K562 (cell line): Measurements from ENCODE around the gene TMEM120A. TPM values are rescaled to one million over a fixed set of nuclear protein-coding genes. Genes with fewer than 3 reads are reported as not detected.

Experiments
- ARID3B ChIP-seq: fragments of 250-450 bp; sonication (Bioruptor Pico); IDR thresholded peaks from 2 replicates; pipeline ENCODE4 v1.4.0; 2020; ENCODE audit warnings: borderline replicate concordance
- ATF1 ChIP-seq, 2 experiments: fragments of 450-650 bp in 1 of 2; IDR thresholded peaks; 2 replicates each; pipeline ENCODE4 v1.6.1; 2016; ENCODE audit warnings: missing compliant biosample characterization in 1 of 2, missing genetic modification characterization in 1 of 2
- CC2D1A ChIP-seq: fragments of 450-650 bp; IDR thresholded peaks from 2 replicates; pipeline ENCODE4 v1.6.1; 2017; ENCODE audit warnings: mild to moderate bottlenecking
- CCAR2 ChIP-seq: fragments of 200-400 bp; formaldehyde crosslinking; IDR thresholded peaks from 2 replicates; pipeline ENCODE4 v1.6.1; 2017; ENCODE audit warnings: mild to moderate bottlenecking, low read depth, low read length
- CEBPG ChIP-seq, 3 experiments: fragments of 200-800 bp in 1 of 3; sonication (Bioruptor generic) in 1 of 3; sonication (generic) in 1 of 3; formaldehyde crosslinking in 1 of 3; IDR thresholded peaks in 2 of 3; conservative IDR thresholded peaks in 1 of 3; 2 replicates each; pipeline versions ENCODE4 v1.6.1 to v1.8.0; 2016 to 2022; ENCODE audit warnings: missing compliant biosample characterization in 2 of 3, missing genetic modification characterization in 2 of 3, mild to moderate bottlenecking in 1 of 3, missing genetic modification reagents in 1 of 3
- CSDE1 ChIP-seq, 2 experiments: fragments of 450-650 bp; IDR thresholded peaks; 2 replicates each; pipeline ENCODE4 v1.6.1; 2016; ENCODE audit warnings: mild to moderate bottlenecking in 1 of 2
- ID3 ChIP-seq, 2 experiments: fragments of 250-450 bp in 1 of 2; fragments of 450-650 bp in 1 of 2; sonication (Bioruptor Pico) in 1 of 2; IDR thresholded peaks; 2 replicates each; pipeline versions ENCODE4 v1.6.1 to v1.8.0; 2016 to 2021; ENCODE audit warnings: mild to moderate bottlenecking in 2 of 2, moderate library complexity in 2 of 2, missing compliant biosample characterization in 1 of 2, missing genetic modification characterization in 1 of 2
- MED1 ChIP-seq: sonication (generic); formaldehyde crosslinking; IDR thresholded peaks from 2 replicates; pipeline ENCODE4 v1.8.1; 2023; ENCODE audit warnings: missing genetic modification reagents, borderline replicate concordance
- NR2C1 ChIP-seq, 2 experiments: fragments of 450-650 bp; IDR thresholded peaks; 2 replicates each; pipeline ENCODE4 v1.6.1; 2017; ENCODE audit warnings: mild to moderate bottlenecking in 2 of 2, antibody characterized with exemption in 1 of 2, inconsistent platforms in 1 of 2, missing compliant biosample characterization in 1 of 2, missing genetic modification characterization in 1 of 2
- PRPF4 ChIP-seq: fragments of 200-400 bp; formaldehyde crosslinking; IDR thresholded peaks from one replicate; pipeline ENCODE4 v1.6.1; 2017; ENCODE audit warnings: low read length, low read depth, mild to moderate bottlenecking; ENCODE audit not compliant: insufficient read depth, poor library complexity, severe bottlenecking
- RBM39 ChIP-seq: fragments of 200-400 bp; formaldehyde crosslinking; optimal IDR thresholded peaks from 2 replicates; pipeline ENCODE3; 2018; ENCODE audit warnings: low read depth, low read length
- SETDB1 ChIP-seq: IDR thresholded peaks from one replicate; pipeline ENCODE4 v1.6.1; 2012; ENCODE audit warnings: low read length, control low read depth, inconsistent platforms
- SLC30A9 ChIP-seq: fragments of 250-450 bp; sonication (Bioruptor Pico); IDR thresholded peaks from 2 replicates; pipeline ENCODE4 v1.8.0; 2022; ENCODE audit warnings: mild to moderate bottlenecking, moderate library complexity
- SMC3 ChIP-seq: conservative IDR thresholded peaks from 2 replicates; pipeline ENCODE4 v1.6.1; 2011; ENCODE audit warnings: low read depth, low read length, improper control_type of control experiment; ENCODE audit not compliant: insufficient read depth
- ZNF165 ChIP-seq: fragments of 250-450 bp; sonication (Bioruptor Pico); IDR thresholded peaks from 2 replicates; pipeline ENCODE4 v1.4.0; 2020; ENCODE audit warnings: borderline replicate concordance
- ZNF408 ChIP-seq: fragments of 250-450 bp; sonication (Bioruptor Pico); IDR thresholded peaks from 2 replicates; pipeline ENCODE4 v1.4.0; 2020; ENCODE audit warnings: low read depth, mild to moderate bottlenecking, moderate library complexity
- ZNF766 ChIP-seq: fragments of 200-800 bp; sonication (Bioruptor generic); conservative IDR thresholded peaks from 2 replicates; pipeline ENCODE4 v1.6.1; 2016; ENCODE audit warnings: missing genetic modification characterization, missing compliant biosample characterization
- polyA plus RNA-seq, 8 experiments: library from polyadenylated mRNA; depleted of rRNA in 4 of 8; stranded (reverse) in 5 of 8; unstranded in 3 of 8; fragments of >200 nt; fragmentation: Nextera tagmentation in 2 of 8; fragmentation: Illumina TruSeq in 1 of 8; extraction: Ambion mirVana in 2 of 8; extraction: Trizol in 1 of 8; gene quantifications; 2 replicates each; pipeline versions ENCODE4 v1.2.1 to v1.2.3, GENCODE V29; 2011 to 2014; ENCODE audit warnings: inconsistent platforms in 1 of 8, missing spikeins in 1 of 8
- total RNA-seq, 7 experiments: library from RNA; depleted of rRNA in 6 of 7; stranded (reverse); fragments of >200 nt in 6 of 7; fragmentation: Illumina TruSeq in 2 of 7; extraction: Trizol in 2 of 7; gene quantifications; 2 replicates each; pipeline versions ENCODE4 v1.2.1 to v1.2.3, GENCODE V29; 2011 to 2021; ENCODE audit warnings: low replicate concordance in 1 of 7
- TF ChIP-seq, protein P1 (sequence below): sonication (generic); IDR thresholded peaks from 2 replicates; pipeline ENCODE4 v1.6.1; 2016
- TF ChIP-seq, protein P2 (sequence below): sonication (generic); formaldehyde crosslinking; IDR thresholded peaks from 2 replicates; pipeline ENCODE4 v1.8.0; 2023; ENCODE audit warnings: mild to moderate bottlenecking, missing genetic modification reagents
- TF ChIP-seq, protein P3 (sequence below): fragments of 450-650 bp; conservative IDR thresholded peaks from 2 replicates; pipeline ENCODE4 v1.6.1; 2016; ENCODE audit warnings: missing genetic modification characterization, low read depth, mild to moderate bottlenecking, missing compliant biosample characterization, moderate library complexity

TMEM120A gene
- total and polyA plus RNA-seq, 9 of the 15 experiments (the other 6 are each of a cell fraction or from before 2014, with no cell fraction given), result 2.3 to 90.2 (median 22.9) TPM

GRCh38 chr7:75937958-75938786 is 56.2 kb downstream of the TMEM120A start (continued):
- TF ChIP-seq ID3 (CRISPR knock-in tag; IDR thresholded peaks at IDR 0.05) (no peak), ID3 (tag; IDR thresholded peaks at IDR 0.05) (peak; percentile 29; the same call in 1 of the 2 replicates), ZNF408 (CRISPR knock-in tag) (no peak), CEBPG (CRISPR knock-in tag; IDR thresholded peaks at IDR 0.05) (peak; percentile 96), CEBPG (tag; conservative IDR thresholded peaks at IDR 0.05 in 1 of 2, IDR thresholded peaks at IDR 0.05 in 1 of 2) (peak in 1 of 2 experiments; percentile 73; a peak in 2 of 4 replicates), CSDE1 (IDR thresholded peaks at IDR 0.05) (no peak), PRPF4 (no peak), NR2C1 (IDR thresholded peaks at IDR 0.05) (no peak), NR2C1 (tag; IDR thresholded peaks at IDR 0.05) (peak; percentile 79), CCAR2 (no peak), CC2D1A (no peak), RBM39 (no peak), SMC3 (no peak), ATF1 (CRISPR knock-in tag; IDR thresholded peaks at IDR 0.05) (no peak), ATF1 (tag; IDR thresholded peaks at IDR 0.05) (peak; percentile 92), ZNF165 (no peak), ARID3B (peak; percentile 63; the same call in 1 of the 2 replicates), SLC30A9 (CRISPR knock-in tag) (0 out of 2 replicates have a peak, but pooled peaks have one; percentile 48), MED1 (no peak), ZNF766 (CRISPR knock-in tag) (peak; percentile 73; the same call in 1 of the 2 replicates), SETDB1 (no peak)
- TF ChIP-seq, protein P1, sequence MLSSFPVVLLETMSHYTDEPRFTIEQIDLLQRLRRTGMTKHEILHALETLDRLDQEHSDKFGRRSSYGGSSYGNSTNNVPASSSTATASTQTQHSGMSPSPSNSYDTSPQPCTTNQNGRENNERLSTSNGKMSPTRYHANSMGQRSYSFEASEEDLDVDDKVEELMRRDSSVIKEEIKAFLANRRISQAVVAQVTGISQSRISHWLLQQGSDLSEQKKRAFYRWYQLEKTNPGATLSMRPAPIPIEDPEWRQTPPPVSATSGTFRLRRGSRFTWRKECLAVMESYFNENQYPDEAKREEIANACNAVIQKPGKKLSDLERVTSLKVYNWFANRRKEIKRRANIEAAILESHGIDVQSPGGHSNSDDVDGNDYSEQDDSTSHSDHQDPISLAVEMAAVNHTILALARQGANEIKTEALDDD, result no peak
- TF ChIP-seq, protein P2, sequence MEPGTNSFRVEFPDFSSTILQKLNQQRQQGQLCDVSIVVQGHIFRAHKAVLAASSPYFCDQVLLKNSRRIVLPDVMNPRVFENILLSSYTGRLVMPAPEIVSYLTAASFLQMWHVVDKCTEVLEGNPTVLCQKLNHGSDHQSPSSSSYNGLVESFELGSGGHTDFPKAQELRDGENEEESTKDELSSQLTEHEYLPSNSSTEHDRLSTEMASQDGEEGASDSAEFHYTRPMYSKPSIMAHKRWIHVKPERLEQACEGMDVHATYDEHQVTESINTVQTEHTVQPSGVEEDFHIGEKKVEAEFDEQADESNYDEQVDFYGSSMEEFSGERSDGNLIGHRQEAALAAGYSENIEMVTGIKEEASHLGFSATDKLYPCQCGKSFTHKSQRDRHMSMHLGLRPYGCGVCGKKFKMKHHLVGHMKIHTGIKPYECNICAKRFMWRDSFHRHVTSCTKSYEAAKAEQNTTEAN (CRISPR knock-in tag), result no peak
- TF ChIP-seq, protein P3, sequence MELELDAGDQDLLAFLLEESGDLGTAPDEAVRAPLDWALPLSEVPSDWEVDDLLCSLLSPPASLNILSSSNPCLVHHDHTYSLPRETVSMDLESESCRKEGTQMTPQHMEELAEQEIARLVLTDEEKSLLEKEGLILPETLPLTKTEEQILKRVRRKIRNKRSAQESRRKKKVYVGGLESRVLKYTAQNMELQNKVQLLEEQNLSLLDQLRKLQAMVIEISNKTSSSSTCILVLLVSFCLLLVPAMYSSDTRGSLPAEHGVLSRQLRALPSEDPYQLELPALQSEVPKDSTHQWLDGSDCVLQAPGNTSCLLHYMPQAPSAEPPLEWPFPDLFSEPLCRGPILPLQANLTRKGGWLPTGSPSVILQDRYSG (tag), result peak; percentile 76; the same call in 1 of the 2 replicates
